HepG2 (cell line): ENCODE measurements around the gene RAC2. TPM values are rescaled to one million over a fixed set of nuclear protein-coding genes. Genes with fewer than 3 reads are reported as not detected.

ENCODE experiments used
- ATAC-seq: fragments of 200-7000 bp; cut with Tn5 transposase; 3 replicates; pipeline ENCODE4 v1.9.1; 2020; ENCODE audit warnings: mild to moderate bottlenecking, moderate library complexity
- BruUV-seq: library from RNA; stranded (reverse); fragments of 400-500 nt; replicated peaks from 2 replicates; lab custom pipeline; 2021; lab: Mats Ljungman, UMichigan
- CTCF ChIA-PET: fragments of 300-600 bp; formaldehyde crosslinking; extraction: SDS; loops from one replicate; lab custom pipeline; 2021; ENCODE audit warnings: low total read pairs, inconsistent platforms, low intra/inter-chr PET ratio; lab: Yijun Ruan, JAX
- POLR2A ChIA-PET: fragments of 350-600 bp; sonication (Branson Sonifier 250); formaldehyde crosslinking; loops from one replicate; lab custom pipeline; 2020; ENCODE audit warnings: antibody characterized with exemption, inconsistent platforms; lab: Yijun Ruan, JAX
- DNase-seq: peaks from one replicate; pipeline ENCODE4 v3.0.0-alpha.2; 2015; ENCODE audit warnings: low spot score
- FAIRE-seq: peaks from 3 replicates; lab custom pipeline; 2011; peaks lifted over from hg19 to GRCh38; lab: Jason Lieb, UNC
- H2AFZ ChIP-seq: one replicate; pipeline ENCODE4 v1.6.1; 2011; ENCODE audit warnings: low read length, inconsistent platforms
- H3K27ac ChIP-seq: fragments of 300-600 bp; 3 replicates; pipeline ENCODE4 v1.8.0; 2011; ENCODE audit warnings: mixed run types, mild to moderate bottlenecking, mixed read lengths, low read length, inconsistent platforms; ENCODE audit not compliant: insufficient read depth; ENCODE audit errors: extremely low read length
- H3K27me3 ChIP-seq, 2 experiments: fragments of 200-600 bp in 1 of 2; 2 replicates in 1 of 2; 3 replicates in 1 of 2; pipeline versions ENCODE4 v1.6.0 to v1.8.0; 2011; ENCODE audit warnings: low read length in 2 of 2, mild to moderate bottlenecking in 2 of 2, moderate library complexity in 2 of 2, inconsistent platforms in 1 of 2; ENCODE audit not compliant: insufficient read depth in 2 of 2, control insufficient read depth in 1 of 2
- H3K36me3 ChIP-seq, 2 experiments: fragments of 200-600 bp in 1 of 2; replicated peaks in 1 of 2; 2 replicates in 1 of 2; 3 replicates in 1 of 2; pipeline versions ENCODE4 v1.5.1 to v1.8.0; 2011; ENCODE audit warnings: low read length in 2 of 2, inconsistent platforms in 1 of 2; ENCODE audit not compliant: insufficient read depth in 2 of 2, control insufficient read depth in 1 of 2
- H3K4me1 ChIP-seq: 2 replicates; pipeline ENCODE4 v1.5.1; 2012; ENCODE audit warnings: low read length, inconsistent platforms; ENCODE audit not compliant: insufficient read depth
- H3K4me2 ChIP-seq: 2 replicates; pipeline ENCODE4 v1.6.0; 2011; ENCODE audit warnings: low read depth, low read length, inconsistent platforms
- H3K4me3 ChIP-seq, 3 experiments: fragments of 200-600 bp in 1 of 3; sonication (generic), shearing (Covaris generic) in 1 of 3; replicated peaks in 1 of 3; 2 replicates each; pipeline ENCODE4 v1.5.1; 2011 to 2016; ENCODE audit warnings: low read length in 3 of 3, inconsistent platforms in 2 of 3, low read depth in 2 of 3, mild to moderate bottlenecking in 2 of 3, control low read depth in 1 of 3, mixed read lengths in 1 of 3; ENCODE audit not compliant: insufficient read depth in 1 of 3
- H3K79me2 ChIP-seq: one replicate; pipeline ENCODE4 v1.6.1; 2011; ENCODE audit warnings: low read length, inconsistent platforms; ENCODE audit not compliant: insufficient read depth
- H3K9ac ChIP-seq: 2 replicates; pipeline ENCODE4 v1.6.0; 2011; ENCODE audit warnings: mild to moderate bottlenecking, low read depth, low read length, inconsistent platforms; ENCODE audit not compliant: insufficient read depth
- H3K9me3 ChIP-seq: 2 replicates; pipeline ENCODE4 v1.5.1; 2012; ENCODE audit warnings: mild to moderate bottlenecking, low read length
- H4K20me1 ChIP-seq: 2 replicates; pipeline ENCODE4 v1.6.0; 2011; ENCODE audit warnings: inconsistent platforms, mild to moderate bottlenecking, low read length, moderate library complexity; ENCODE audit not compliant: insufficient read depth
- KLF6 ChIP-seq: IDR thresholded peaks from 2 replicates; pipeline ENCODE4 v1.8.0; 2016; ENCODE audit warnings: missing biosample characterization, missing genetic modification reagents
- NFIB ChIP-seq: sonication (generic); formaldehyde crosslinking; IDR thresholded peaks from 2 replicates; pipeline ENCODE4 v1.9.0; 2021; ENCODE audit warnings: missing genetic modification reagents, mild to moderate bottlenecking, borderline replicate concordance
- PAF1 ChIP-seq: IDR thresholded peaks from 2 replicates; pipeline ENCODE4 v1.6.1; 2016; ENCODE audit warnings: missing genetic modification reagents, missing compliant biosample characterization
- RFXANK ChIP-seq: IDR thresholded peaks from 2 replicates; pipeline ENCODE4 v1.6.1; 2016
- STAT5B ChIP-seq: sonication (generic); formaldehyde crosslinking; IDR thresholded peaks from 2 replicates; pipeline ENCODE4 v1.4.0; 2020; ENCODE audit warnings: missing genetic modification reagents
- ZNF382 ChIP-seq: sonication (generic); formaldehyde crosslinking; IDR thresholded peaks from 2 replicates; pipeline ENCODE4 v1.5.0; 2020; ENCODE audit warnings: missing genetic modification reagents, mild to moderate bottlenecking, borderline replicate concordance
- ZSCAN25 ChIP-seq: sonication (generic); formaldehyde crosslinking; IDR thresholded peaks from 2 replicates; pipeline ENCODE4 v1.8.0; 2022; ENCODE audit warnings: mild to moderate bottlenecking, missing genetic modification reagents
- WGBS: methylation state at CpG from one replicate; pipeline ENCODE4 v1.1.6; 2017; ENCODE audit warnings: low lambda C conversion rate; 5-methylcytosine and 5-hydroxymethylcytosine counted together
- in situ Hi-C: cut with HindIII; loops from 2 replicates; pipeline ENCODE4 v1.10.0; 2017; ENCODE audit warnings: low pct_unique_long_range_greater_than_20kb; ENCODE audit not compliant: extremely low pct_ligation_motif_present
- intact Hi-C: fragments of 100-400 bp; cut with micrococcal nuclease; formaldehyde crosslinking; loops from one replicate; pipeline ENCODE4 v1.10.0; 2022; ENCODE audit not compliant: unreplicated experiment
- polyA plus RNA-seq, 8 experiments: library from polyadenylated mRNA; depleted of rRNA in 3 of 8; stranded (reverse) in 7 of 8; unstranded in 1 of 8; fragments of >200 nt; fragmentation: Illumina TruSeq in 4 of 8; extraction: Trizol in 4 of 8; gene quantifications; 2 replicates each; pipeline versions ENCODE4 v1.2.1 to v1.2.3, GENCODE V29; 2011 to 2016; ENCODE audit warnings: low read depth in 4 of 8, missing spikeins in 1 of 8, mixed read lengths in 1 of 8; ENCODE audit not compliant: insufficient read depth in 1 of 8
- total RNA-seq, 5 experiments: library from RNA; depleted of rRNA; stranded (reverse); fragments of >200 nt; fragmentation: Illumina TruSeq; extraction: Trizol; gene quantifications; 2 replicates each; pipeline ENCODE4 v1.2.3, GENCODE V29; 2016; ENCODE audit warnings: low read depth in 1 of 5
- TF ChIP-seq, protein P1 (sequence below): sonication (generic); formaldehyde crosslinking; IDR thresholded peaks from 2 replicates; pipeline ENCODE4 v1.8.1; 2022; ENCODE audit warnings: low read depth, mild to moderate bottlenecking, missing genetic modification reagents
- TF ChIP-seq, protein P2 (sequence below): sonication (generic); formaldehyde crosslinking; IDR thresholded peaks from 2 replicates; pipeline ENCODE4 v1.8.0; 2022; ENCODE audit warnings: mild to moderate bottlenecking, missing genetic modification reagents, borderline replicate concordance

RAC2 gene
- total and polyA plus RNA-seq, 2 of the 13 experiments (the other 11 are each of a cell fraction or from before 2014, with no cell fraction given), result 0.73 TPM; not detected in 1

DNA sequence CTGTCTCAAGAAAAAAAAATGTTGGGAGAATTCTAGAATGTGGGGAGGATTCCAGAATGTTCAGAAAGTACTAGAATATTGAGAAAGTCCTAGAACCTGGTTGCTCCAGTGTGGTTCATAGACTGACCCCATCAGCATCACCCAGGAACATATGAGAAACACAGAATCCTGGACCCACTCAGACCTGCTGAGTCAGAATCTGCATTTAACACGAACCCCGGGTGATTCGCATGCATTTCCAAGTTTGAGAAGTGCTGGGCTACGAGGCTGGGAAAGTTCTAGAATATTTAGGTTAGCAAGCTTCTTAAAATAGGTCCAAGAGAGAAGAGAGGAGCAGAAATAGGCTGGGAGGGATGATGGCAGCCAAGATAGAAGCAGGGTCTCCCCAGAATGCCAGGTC, 62.4 kb downstream of the RAC2 start (continued):
- TF ChIP-seq, protein P1, sequence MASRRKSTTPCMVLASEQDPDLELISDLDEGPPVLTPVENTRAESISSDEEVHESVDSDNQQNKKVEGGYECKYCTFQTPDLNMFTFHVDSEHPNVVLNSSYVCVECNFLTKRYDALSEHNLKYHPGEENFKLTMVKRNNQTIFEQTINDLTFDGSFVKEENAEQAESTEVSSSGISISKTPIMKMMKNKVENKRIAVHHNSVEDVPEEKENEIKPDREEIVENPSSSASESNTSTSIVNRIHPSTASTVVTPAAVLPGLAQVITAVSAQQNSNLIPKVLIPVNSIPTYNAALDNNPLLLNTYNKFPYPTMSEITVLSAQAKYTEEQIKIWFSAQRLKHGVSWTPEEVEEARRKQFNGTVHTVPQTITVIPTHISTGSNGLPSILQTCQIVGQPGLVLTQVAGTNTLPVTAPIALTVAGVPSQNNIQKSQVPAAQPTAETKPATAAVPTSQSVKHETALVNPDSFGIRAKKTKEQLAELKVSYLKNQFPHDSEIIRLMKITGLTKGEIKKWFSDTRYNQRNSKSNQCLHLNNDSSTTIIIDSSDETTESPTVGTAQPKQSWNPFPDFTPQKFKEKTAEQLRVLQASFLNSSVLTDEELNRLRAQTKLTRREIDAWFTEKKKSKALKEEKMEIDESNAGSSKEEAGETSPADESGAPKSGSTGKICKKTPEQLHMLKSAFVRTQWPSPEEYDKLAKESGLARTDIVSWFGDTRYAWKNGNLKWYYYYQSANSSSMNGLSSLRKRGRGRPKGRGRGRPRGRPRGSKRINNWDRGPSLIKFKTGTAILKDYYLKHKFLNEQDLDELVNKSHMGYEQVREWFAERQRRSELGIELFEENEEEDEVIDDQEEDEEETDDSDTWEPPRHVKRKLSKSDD (CRISPR knock-in tag), result no peak
- TF ChIP-seq PAF1 (CRISPR knock-in tag), result no peak
- TF ChIP-seq, protein P2, sequence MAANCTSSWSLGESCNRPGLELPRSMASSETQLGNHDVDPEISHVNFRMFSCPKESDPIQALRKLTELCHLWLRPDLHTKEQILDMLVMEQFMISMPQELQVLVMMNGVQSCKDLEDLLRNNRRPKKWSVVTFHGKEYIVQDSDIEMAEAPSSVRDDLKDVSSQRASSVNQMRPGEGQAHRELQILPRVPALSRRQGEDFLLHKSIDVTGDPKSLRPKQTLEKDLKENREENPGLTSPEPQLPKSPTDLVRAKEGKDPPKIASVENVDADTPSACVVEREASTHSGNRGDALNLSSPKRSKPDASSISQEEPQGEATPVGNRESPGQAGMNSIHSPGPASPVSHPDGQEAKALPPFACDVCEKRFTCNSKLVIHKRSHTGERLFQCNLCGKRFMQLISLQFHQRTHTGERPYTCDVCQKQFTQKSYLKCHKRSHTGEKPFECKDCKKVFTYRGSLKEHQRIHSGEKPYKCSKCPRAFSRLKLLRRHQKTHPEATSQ (CRISPR knock-in tag), result no peak
- TF ChIP-seq NFIB (CRISPR knock-in tag), result no peak
- TF ChIP-seq RFXANK (CRISPR knock-in tag), result no peak
- TF ChIP-seq ZNF382 (CRISPR knock-in tag), result no peak
- no peak for TF ChIP-seq STAT5B (CRISPR knock-in tag)

DNA sequence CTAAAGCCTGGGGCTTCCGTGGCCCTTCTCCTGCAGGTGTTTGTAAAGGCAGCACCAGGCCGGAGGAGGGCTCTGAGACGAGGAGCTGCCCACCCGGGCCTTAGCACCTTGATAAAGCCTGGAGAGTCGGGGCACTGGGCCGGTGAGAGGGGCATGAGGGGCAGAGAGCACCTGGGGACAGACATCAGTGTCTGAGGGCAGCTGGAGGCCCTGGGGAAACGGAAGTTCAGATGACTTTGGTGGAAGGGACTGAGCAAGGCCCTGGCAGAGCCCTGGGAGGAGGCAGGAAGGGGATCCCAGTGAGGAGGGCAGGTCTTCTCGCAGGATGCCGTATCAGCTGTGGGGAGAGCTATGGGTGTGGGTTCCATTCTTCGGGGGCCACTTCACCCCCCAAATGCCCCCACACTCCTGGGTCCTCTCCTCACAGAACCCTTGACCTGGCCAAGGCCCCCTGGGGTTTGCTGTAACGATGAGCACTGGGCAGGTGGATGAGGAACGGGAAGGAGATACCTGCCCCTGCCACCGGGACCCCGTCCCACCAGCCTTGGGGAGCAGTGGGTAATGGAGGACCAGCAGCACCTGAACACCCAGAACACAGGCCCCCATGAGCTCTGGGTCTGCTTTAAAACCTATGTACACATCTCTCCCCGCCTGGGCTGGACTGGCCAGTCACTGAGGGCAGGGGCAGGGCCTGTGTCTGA, 63.4 kb downstream of the RAC2 start:
- no peak overlapping the region for H3K27ac ChIP-seq
- ChIA-PET POLR2A (no interaction called here), CTCF (no interaction called here)
- H3K4me1 ChIP-seq, result peaks cover 36% of the 10 kb centered on the region
- FAIRE-seq (no peak), ATAC-seq (no peak), DNase-seq (no peak)
- no peak overlapping the region for H3K9ac ChIP-seq
- H3K9me3 ChIP-seq, result no peaks in the 10 kb centered on the region
- no peaks in the 10 kb centered on the region for H3K36me3 ChIP-seq
- intact Hi-C loops, result no loop called here
- H3K79me2 ChIP-seq, result no peaks in the 10 kb centered on the region
- in situ Hi-C loops, result no loop called here
- WGBS, result 51% methylated on average over 8 of the region's 15 CpGs
- no peak overlapping the region for H3K4me3 ChIP-seq
- BruUV-seq, result no TSS peak
- no peaks in the 10 kb centered on the region for H4K20me1 ChIP-seq
- H2AFZ ChIP-seq, result no peak overlapping the region
- no peak overlapping the region for H3K4me2 ChIP-seq
- H3K27me3 ChIP-seq, result peaks cover 2 to 21% of the 10 kb centered on the region in 2 experiments; a peak in 4 of 5 replicates
- TF ChIP-seq KLF6 (CRISPR knock-in tag) (no peak), ZSCAN25 (CRISPR knock-in tag) (no peak)
